ENCODE results near the gene PRKG1.

Gene PRKG1

DNA sequence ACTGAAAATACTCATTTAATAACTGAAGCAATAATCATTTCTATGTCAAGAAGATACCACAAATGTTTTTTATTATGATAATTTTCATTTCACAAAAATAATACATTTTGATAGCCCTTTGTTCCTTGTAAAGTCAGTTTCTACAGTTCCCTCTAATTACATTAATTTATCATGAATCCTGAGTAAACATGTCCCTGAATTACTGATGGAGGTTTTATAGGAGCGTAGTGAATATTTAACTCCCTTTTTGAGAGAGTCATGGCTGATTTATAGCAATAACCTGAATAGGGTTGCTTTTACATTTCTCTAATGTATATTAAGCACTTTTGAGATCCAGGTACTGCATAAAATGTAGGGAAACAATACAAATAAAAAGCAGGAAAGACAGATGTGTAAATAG is 1023.8 kb downstream of the PRKG1 start:
- no peak for DNase-seq (ENCODE audit: low read depth in 1 of 2, low spot score in 1 of 2)

DNA sequence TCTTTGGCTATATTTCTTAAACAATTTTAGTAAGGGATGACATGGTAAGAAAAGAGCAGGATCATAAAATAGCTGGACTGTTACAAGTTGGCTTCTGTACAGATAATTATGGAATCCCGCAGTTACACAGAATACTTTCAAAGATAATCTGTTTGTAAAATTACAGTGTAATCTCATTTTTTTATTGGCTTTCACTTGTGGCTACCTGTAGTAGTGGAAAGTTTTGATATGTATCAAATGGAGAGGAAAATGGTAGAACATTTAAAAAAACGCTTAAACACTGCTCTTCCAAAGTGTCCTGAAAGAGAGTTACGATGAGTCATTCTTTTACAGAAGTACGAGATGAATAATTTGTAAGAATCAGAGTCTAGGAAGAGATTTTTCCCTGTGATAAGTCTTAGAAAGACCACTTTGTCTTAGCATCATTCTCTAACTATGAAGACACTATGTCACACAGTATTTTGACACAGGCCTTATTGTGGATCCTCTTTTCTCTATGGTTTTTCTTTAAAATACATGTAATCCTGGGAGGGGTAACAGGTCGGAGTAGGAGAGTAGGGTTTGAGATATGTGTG is 1024.8 kb downstream of the PRKG1 start:
- no peak for DNase-seq (ENCODE audit: low read depth in 1 of 2, low spot score in 1 of 2)

- no peak for DNase-seq (ENCODE audit: low read depth in 1 of 2, low spot score in 1 of 2)
These were observed 1025.8 kb downstream of the PRKG1 start for GRCh38 chr10:52100011-52100547.

DNA sequence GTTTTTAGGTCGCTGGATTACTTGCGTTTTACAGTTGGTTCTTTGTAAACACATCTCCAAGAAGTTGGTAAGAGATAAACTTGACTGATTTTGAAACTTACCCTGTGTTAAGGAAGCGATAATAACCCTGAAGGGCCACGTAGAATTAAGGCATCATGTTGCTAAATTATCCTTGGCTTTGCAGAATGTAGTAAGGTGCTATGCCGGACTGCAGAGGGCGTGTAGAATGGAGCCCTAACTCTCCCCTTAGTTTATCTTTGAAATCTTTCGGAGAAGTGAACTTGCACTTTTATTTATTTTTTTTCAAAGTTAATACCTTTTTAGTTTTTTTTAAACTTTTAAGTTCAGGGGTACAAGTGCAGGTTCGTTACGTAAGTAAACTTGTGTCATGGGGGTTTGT is 1031.0 kb downstream of the PRKG1 start:
- DNase-seq (ENCODE audit: low read depth in 1 of 2, low spot score in 1 of 2) = no peak

DNA sequence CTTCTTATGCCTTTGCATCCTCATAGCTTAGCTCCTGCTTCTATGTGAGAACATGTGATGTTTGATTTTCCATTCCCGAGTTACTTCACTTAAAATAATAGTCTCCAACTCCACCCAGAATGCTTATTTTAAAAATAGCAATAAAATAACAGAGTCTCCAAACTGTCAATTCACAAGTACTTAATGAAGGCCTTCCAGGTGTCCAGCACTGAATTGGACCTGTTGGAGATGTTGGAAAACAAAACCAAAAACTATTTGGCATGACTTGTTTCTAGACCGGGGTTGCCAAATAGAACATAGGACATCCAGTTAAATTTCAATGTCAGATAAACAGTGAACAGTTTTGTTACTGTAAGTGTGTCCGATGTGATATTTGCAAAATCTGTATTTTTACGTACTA is 1031.7 kb downstream of the PRKG1 start:
- DNase-seq (ENCODE audit: low read depth in 1 of 2, low spot score in 1 of 2) = no peak

DNA sequence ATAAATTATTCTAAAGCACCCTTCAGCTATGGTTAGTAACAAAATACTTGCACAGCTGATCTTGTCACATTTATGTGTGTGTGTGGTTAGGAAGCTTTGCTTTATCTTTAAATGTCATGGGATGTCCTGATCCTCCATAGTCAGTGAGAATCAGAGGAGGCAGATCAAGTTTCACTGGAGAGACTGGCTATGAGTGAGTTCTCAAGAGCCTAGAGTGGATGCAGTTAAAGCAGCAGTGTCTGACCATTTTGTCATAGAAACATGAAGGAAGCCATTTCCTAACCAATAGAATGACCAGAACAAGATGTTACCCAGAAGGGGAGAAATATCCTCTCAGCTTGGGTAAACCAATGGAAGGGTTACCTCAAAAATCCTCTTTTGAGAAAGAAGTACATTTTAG is 1032.6 kb downstream of the PRKG1 start:
- no peak for DNase-seq (ENCODE audit: low read depth in 1 of 2, low spot score in 1 of 2)

GRCh38 chr10:52108236-52108635 is 1033.9 kb downstream of the PRKG1 start:
- no peak for DNase-seq (ENCODE audit: low read depth in 1 of 2, low spot score in 1 of 2)

GRCh38 chr10:52110576-52110975 is 1036.3 kb downstream of the PRKG1 start:
- no peak for DNase-seq (ENCODE audit: low read depth in 1 of 2, low spot score in 1 of 2)

- DNase-seq (ENCODE audit: low read depth in 1 of 2, low spot score in 1 of 2) = no peak
These were observed 1037.0 kb downstream of the PRKG1 start for GRCh38 chr10:52111101-52111891.

- DNase-seq (ENCODE audit: low read depth in 1 of 2, low spot score in 1 of 2) = no peak
These were observed 1041.5 kb downstream of the PRKG1 start for GRCh38 chr10:52115823-52116222.

DNA sequence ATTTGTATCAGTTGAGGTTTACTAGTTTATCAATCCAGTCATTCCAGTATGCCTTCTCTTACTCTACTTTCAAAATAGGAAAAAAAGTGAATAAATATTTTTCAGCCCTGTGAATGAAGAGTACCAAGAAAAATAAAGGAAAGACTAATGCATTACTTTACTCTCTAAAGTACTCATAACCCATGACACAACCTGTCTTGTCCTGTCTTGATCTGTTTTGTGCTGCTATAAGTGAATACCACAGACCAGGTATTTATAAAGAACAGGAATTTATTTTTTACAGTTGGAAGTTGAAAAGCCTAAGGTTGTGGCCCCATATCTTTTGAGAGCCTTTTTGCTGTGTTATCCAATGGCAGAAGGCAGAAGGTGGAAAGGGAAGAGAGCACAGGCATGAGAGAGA is 1045.2 kb downstream of the PRKG1 start:
- DNase-seq (ENCODE audit: low read depth in 1 of 2, low spot score in 1 of 2) = no peak

- DNase-seq (ENCODE audit: low read depth in 1 of 2, low spot score in 1 of 2) = no peak
These were observed 1047.4 kb downstream of the PRKG1 start for GRCh38 chr10:52121688-52122087.

- DNase-seq (ENCODE audit: low read depth in 1 of 2, low spot score in 1 of 2) = no peak
These were observed 1053.9 kb downstream of the PRKG1 start for GRCh38 chr10:52128056-52128683.

DNA sequence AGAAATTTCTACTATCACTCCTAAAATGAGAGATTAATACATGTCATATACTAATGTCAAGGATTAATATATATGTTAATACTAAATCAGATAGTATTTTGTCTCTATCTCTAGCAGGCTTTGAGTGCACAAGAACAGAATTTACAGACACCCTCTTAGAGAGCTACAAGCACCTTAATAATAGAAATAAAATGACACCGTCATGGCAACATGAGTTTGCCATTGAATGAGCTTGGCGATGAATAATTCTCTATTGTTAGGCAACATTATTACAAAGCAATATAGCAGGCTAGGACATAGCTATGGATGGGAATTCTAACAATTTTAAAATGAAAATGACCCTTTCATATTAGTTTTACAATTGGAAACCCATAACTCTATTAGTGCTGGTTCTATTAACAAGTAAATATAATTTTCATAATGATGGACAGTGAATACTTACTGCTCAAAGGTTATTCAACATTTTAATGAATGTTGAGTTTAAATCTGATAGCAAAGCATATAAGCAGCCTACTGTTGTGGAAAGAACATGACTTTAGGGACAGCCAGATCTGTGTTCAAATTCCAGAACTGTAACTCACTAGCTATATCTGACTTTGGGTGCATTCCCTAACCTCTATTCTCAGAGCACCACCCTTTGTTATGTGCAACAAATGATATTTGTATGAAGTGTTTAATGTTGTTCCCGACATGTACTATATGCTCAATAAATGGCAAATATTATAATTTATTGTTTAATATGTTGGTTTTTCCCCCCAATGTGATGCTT is 1055.3 kb downstream of the PRKG1 start:
- no peak for DNase-seq (ENCODE audit: low read depth in 1 of 2, low spot score in 1 of 2)

DNA sequence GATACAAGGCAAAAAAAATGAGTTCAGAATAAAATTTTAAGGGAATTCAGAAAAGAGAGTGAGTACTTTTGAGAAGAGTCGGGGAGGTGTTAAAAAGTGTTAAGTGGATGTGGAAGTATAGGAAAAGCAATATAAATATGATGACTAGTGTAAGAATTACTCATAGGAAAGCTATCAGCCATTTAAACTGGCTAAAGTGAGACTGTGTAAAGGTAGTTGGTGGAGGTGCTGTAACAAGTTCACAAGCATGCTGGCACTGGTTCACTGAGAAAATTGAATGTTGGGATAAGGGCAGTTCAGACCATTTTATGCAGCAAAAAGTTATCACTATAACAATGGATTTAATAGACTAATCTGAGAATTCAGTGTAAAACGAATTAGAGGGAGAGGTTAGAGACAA is 1060.8 kb downstream of the PRKG1 start:
- no peak for DNase-seq (ENCODE audit: low read depth in 1 of 2, low spot score in 1 of 2)

GRCh38 chr10:52136921-52137320 is 1062.6 kb downstream of the PRKG1 start:
- DNase-seq (ENCODE audit: low read depth in 1 of 2, low spot score in 1 of 2) = no peak

- DNase-seq (ENCODE audit: low read depth in 1 of 2, low spot score in 1 of 2) = no peak
These were observed 1069.1 kb downstream of the PRKG1 start for GRCh38 chr10:52143338-52143737.

GRCh38 chr10:52145636-52146035 is 1071.3 kb downstream of the PRKG1 start:
- DNase-seq (ENCODE audit: low read depth in 1 of 2, low spot score in 1 of 2) = no peak

DNA sequence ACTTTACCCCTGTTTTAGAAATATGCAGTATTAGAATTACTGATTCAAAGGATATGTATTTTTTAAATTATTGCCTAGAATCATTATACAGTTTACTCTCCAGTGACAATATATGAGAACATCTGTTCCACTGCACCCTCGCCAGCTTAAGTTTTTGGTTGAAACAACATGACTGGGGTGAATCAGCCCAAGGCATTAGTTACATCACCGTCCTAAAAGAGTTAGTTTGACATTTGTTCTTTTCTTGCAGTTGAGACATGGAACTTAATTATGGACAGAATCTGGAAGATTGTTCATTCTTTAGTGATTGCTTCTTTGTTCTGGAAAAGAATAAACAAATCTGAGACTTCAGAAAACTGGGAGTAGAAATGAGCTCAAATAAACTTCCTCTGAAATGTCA is 1072.5 kb downstream of the PRKG1 start:
- DNase-seq (ENCODE audit: low read depth in 1 of 2, low spot score in 1 of 2) = no peak

GRCh38 chr10:52170776-52171175 is 1096.5 kb downstream of the PRKG1 start:
- no peak for DNase-seq (ENCODE audit: low read depth in 1 of 2, low spot score in 1 of 2)

DNA sequence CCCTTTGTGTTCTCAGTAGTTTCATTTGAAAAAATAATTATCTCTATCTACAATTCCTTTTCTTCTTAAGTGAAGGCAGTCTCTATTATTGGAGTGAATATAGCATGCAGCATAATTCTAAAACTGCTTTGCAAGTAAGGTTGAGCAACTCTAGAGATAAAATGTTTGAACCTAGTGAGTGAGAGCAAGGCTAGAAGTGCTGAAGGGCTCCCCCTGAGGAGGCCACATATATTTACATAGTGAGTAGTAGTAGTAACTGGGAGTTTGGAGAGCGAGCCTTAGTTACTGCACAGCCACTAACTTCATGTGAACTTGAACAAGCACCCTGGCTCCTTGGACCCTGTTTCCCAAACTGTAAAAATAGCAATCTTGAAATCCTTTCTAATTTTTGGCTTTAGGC is 1098.3 kb downstream of the PRKG1 start:
- no peak for DNase-seq (ENCODE audit: low read depth in 1 of 2, low spot score in 1 of 2)

GRCh38 chr10:52185256-52185655 is 1111.0 kb downstream of the PRKG1 start:
- no peak for DNase-seq (ENCODE audit: low read depth in 1 of 2, low spot score in 1 of 2)

Measured in activated T-helper 1 cell treated with anti-CD3 and anti-CD28 coated beads, Interleukin-2, amount 50 U/mL, for 16 hours (primary cell).